Right renal cortex interstitium (tissue), 3 donors: Measurements from ENCODE around the gene DRG1. TPM values are rescaled to one million over a fixed set of nuclear protein-coding genes. Genes with fewer than 3 reads are reported as not detected.
"Not testable (repeated sequence)": the region's sequence is repeated elsewhere in the genome, so short reads cannot be mapped to it uniquely, and the experiment has no call there.

Experiments
- DNase-seq, 3 donors: peaks; one replicate each; pipeline ENCODE4 v3.0.0-alpha.2; 2013; ENCODE audit warnings: low read depth in 3 of 3, low spot score in 2 of 3
- polyA plus RNA-seq, 3 donors: library from polyadenylated mRNA; unstranded; fragments of 120-200 nt; gene quantifications; one replicate each; pipeline ENCODE4 v1.2.1, GENCODE V29; 2013; ENCODE audit not compliant: insufficient read length in 3 of 3

The DRG1 gene
- polyA plus RNA-seq, 3 donors: 88.0 to 94.8 (median 93.9) TPM

DNA sequence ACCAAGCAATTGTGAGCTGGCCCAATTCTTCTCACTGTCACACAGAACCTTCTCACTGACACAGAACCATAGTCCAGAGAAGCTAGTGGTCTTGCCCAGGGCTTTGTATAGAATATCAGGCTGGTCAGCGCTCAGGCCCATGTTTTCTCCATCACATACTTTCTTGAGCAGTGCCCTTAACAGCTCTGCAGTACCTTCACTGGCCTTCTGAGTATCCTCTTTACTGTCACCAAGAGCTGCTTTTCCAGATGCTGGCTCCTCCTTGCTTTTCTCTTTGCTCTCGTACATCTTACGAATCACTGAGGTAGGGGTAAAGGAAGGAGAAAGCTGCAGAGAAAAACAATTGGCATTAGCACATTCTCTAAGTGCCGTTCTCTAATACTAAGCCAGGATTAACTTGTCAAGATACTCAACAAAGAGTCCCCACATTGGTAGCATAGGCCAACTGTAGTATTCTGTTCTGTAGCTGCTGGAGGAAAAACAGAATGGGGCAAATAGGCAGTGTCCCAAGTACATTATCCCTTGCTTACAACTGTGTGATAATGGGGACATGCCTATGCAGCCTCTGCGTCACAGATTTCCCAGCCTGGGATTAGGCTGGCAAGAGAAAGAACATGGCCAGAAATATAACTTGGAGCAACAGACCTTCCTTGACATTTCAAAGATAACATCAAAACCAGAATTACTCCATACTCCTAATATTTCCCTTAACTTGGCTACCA lies 43.5 kb downstream of the DRG1 start:
- no peak for DNase-seq

DNA sequence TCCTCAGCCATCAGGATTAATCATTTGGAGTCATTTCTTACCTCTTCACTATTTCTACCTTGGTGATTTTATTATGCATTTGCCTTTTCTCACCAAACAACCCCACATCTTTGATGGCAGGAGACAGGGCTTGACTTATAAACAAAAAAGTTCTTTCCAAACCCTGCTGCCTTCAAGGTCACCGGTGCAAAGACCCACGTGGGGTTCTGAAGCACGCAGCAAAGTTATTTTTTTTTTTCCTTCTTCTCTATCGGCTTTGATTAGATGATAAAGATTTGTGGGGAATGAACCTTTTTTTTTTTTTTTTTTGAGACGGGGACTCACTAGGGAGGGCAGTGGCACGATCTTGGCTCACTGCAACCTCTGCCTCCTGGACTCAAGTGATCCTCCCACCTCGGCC lies 44.1 kb downstream of the DRG1 start:
- no peak for DNase-seq

DNA sequence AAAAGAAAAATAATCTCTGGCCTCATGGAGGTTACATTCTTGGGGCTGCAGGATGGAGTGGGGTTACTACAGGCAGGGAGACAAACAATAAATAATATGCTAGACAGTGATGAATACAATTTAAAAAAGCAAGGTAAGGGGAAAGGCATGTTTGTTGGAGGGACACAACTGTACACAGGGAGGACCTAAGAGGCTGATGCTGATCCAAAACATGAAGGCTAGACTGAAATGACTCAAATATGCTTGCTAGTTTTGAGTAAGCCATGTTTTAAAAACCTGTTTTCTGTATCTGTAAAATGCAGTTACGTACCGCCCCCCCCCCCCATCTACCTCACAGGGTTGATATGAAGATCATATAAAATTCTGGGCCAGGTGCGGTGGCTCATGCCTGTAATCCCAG lies 46.2 kb downstream of the DRG1 start:
- DNase-seq: no peak

DNA sequence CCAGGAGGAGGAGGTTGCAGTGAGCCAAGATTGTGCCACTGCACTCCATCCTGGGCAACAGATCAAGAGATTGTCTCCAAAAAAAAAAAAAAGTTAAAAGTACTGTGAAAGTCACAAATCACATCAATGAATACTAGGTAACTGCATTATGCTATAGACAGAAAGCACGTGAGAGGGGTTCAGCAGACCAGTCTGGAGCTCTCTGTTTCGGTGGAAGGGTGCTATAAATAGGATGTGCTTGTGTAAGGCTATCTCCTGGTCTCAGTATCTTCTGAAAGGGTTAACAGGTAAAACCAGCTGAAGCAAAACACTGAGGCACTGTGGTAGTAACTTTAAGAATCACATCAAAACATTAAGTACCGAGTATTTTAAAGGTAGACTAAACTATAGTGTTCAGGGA lies 46.8 kb downstream of the DRG1 start:
- no peak for DNase-seq

DNA sequence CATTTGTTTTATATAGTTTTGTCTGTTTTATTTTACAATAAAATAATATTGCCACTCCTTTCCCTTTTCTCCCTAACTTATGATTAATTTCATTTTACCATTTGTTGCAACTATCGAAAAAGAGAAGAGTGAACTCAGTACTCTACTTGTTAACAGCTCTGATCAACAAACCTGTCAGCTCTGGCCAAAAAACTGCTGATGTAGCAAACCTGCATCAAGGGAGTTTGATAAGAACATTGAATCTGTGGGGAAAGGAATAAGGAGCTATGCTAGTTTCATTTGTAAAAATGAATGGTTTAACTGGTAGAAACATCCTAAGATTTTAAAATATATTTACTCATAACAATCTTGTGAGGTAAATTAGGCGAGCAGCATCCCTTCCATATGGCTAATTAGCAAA lies 47.4 kb downstream of the DRG1 start:
- no peak for DNase-seq

DNA sequence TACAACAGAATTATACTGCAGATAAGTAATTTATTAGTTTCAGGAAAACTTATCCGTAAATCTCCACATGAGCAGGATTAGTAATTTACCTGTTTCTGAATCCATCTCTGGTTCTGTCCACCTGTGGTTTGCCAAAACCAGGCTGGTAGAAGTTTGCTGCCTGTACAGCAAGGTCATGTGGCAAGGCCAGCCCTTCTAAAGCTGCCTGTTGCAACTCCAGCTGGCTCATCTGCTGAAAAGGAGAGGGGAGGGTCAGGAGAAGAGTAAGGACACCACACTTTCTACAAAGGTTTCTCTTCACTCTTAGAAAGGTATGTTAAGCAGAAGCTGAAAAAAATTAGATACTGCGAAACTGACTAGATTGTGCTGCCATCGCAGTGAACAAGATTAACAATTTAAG lies 47.9 kb downstream of the DRG1 start:
- no peak for DNase-seq

DNA sequence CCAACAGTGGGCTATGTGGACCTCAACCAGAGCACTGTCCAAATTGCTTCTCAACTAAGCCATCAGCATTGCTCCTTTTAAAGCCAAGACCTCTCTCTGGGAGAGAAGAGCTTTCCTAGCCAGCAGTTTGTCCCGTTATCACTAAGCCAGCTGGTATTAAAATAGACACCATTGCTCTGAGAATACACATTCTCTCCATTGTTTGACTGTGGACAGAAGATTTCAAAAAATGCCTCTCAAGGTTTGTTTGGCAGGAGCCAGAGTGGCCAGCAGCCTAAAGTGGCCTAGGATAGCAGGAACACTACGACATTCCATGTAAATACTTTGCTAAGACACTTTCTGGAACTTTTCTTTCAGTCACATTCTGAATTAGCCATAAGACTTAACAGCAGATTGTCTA lies 49.0 kb downstream of the DRG1 start:
- no peak for DNase-seq

DNA sequence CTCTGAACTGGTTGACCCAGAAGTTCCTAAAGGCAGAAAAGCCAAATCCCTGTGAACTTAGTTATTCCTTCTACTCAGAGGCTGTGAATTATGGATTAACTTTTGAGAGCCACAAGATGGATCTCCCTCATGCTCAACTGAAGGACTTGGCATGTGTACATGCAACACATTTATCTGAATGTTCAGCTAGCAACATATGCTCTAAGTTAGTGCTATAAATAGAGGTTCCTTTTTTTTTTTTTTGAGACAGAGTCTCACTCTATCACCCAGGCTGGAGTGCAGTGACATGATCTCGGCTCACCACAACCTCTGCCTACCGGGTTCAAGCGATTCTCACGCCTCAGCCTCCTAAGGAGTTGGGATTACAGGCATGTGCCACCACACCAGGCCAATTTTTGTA lies 50.1 kb downstream of the DRG1 start:
- no peak for DNase-seq

DNA sequence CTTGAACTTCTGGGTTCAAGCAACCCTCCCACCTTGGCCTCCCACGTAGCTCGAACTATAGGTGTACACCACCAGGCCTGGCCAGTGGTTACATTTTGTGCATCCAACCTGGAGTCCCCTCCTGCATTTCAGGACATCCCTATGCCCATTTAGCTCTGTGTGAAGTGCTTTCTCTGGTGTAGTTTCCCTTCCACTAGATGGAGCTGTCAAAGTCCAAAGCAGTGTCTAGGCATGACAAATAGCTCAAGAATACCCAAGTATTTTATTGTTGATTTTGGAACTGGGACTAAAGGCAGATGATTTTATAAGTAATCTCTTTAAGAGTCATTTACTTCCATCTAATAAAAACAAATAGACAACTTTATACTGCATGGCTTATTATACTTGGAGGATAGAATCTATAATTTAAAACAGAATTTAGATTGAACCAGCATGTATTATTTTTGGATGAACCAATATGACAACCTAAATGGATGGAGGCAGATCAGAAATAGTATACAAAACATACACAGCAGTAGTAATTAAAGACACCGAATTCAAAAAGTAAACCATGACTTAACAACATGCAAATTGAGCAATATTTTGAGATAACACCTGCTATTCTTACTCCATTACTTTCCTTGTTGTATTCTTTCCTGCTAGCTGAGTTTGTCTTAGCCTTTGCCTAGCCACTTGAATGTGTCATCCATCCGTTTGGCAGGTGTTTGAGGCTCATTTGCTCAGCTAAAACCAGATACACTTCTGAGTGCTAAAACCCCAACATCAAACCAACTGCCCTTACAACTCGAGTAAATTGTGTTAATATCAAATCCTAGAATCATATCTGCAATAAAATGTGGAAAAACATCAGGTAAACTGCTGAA lies 52.5 kb downstream of the DRG1 start:
- DNase-seq: no peak

DNA sequence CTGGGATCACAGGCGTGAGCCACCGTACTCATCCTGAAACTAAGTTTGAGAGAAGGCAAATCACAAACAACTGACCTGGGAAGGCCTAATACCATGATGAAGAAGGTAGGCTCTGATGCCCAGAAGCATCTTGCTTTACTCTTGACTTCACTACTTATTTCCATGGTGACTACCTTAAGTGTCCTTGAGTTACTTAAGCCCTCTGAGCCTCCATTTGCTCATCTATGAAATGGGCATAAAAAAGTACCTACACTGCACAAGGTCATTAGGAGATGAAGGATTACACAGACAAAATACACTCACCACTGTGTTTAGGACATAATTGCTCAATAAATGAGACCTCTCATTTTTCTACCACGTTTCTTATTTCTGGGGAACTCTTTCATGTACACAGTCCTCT lies 62.3 kb downstream of the DRG1 start:
- DNase-seq: no peak

DNA sequence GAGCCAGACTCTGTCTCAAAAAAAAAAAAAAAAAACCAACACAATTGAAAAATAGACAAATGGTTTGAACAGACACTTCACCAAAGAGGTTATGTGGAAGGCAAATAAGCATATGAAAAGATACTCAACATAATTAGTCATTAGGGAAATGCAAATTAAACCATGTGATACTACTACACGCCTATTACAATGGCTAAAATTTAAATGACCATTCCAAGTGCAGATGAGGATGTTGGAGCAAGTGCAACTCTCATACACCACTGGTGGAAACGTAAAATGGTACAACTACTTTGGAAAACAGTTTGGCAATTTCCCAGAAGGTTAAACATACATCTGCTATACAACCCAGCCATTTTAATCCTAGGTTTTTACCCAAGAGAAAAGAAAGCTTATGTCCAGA lies 65.9 kb downstream of the DRG1 start:
- no peak for DNase-seq

DNA sequence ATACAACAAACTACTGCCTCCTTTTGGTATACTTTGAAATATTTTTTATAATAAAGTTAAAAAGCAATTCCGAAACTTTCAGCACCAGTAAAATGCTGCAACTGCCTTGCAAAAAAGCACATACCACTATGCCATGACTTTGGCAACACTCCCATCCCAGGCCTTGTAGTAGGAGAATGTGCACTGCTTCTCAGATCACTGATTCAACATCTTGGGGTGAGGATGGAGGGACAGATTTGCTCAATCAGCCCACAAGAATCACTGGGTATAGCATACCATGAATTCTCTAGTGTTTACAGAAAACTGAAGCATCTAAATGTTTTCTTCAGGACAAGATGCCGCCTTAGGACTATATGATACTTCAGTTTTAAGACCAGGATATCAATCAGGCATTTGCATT lies 75.3 kb downstream of the DRG1 start:
- no peak for DNase-seq

DNA sequence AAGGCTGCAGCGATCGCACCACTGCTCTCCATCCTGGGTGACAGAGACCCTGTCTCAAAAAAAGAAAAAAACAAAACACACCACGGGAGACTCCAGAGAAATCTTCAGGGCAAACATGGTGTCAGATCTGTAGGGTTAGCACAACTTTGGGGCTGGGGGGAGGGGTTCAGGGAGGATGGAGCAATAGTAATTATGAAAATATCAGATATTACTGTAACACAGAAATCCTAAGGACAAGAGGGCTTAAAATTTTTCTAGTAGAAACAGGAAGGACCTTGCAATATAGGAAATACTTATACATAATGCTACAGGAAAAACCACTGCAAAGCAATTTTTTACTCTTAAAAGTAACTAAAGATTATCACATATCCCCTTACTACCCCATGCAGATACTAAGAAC lies 76.4 kb downstream of the DRG1 start:
- no peak for DNase-seq

DNA sequence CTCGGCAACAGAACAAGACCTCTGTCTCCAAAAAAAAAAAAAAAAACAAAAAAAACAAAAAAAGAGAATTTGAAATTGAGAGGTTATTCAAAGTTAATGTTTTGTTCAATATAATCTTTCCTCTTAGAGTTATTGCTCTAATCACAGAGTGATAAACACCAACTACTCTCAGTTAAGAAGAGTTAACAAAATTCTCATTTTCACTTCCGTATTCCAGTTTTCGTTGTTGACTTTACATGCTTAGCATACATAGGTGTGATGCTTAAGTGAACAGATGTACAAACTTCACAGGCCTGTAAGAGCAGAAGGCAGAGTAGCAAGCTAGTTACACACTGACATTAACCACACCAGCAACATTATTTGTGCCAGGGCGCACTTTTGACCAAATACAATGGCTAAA lies 77.9 kb downstream of the DRG1 start:
- no peak for DNase-seq

DNA sequence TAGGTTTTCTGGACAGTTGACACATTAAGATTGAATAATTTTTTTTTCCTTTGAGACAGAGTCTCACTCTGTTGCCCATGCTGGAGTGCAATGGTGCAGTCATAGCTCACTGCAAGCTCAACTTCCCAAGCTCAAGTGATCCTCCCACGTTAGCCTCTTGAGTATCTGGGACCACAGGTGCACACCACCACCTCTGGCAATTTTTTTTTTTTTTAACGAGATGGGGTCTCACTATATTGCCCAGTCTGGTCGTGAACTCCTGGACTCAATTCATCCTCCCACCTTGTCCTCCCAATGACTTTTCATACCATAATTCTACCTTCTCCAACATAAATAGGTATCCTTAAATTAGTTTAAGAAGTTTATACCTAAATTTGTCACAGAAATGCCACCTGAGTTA lies 81.7 kb downstream of the DRG1 start:
- DNase-seq: no peak

DNA sequence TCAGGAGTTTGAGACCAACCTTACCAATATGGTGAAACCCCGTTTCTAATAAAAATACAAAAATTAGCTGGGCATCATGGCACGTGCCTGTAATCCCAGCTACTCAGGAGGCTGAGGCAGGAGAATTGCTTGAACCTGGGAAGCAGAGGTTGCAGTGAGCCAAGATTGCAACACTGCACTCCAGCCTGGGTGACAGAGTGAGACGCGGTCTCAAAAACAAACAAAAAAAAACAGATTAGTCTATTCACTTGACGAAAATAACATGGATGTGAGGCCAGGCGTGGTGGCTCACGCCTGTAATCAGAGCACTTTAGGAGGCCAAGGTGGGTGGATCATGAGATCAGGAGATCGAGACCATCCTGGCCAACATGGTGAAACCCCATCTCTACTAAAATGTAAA lies 83.1 kb downstream of the DRG1 start:
- DNase-seq: not testable (repeated sequence)

Other genes with a start within 250 kb of the DRG1 start
- 10 to 100 TPM; 51.6 to 54.4 (median 54.3) TPM for gene RNF185, start 239.4 kb upstream of the DRG1 start, polyA plus RNA-seq
- gene LIMK2, start 187.3 kb upstream of the DRG1 start, polyA plus RNA-seq: 10 to 100 TPM; 48.5 to 50.8 (median 49.4) TPM
- 10 to 100 TPM; 12.1 to 14.8 (median 12.9) TPM for gene PIK3IP1, start 107.1 kb upstream of the DRG1 start, polyA plus RNA-seq
- gene PATZ1, start 53.3 kb upstream of the DRG1 start, polyA plus RNA-seq: 10 to 100 TPM; 68.4 to 72.1 (median 72.0) TPM
- gene EIF4ENIF1, start 90.2 kb downstream of the DRG1 start, polyA plus RNA-seq: 10 to 100 TPM; 43.7 to 54.5 (median 50.1) TPM
- gene SFI1, start 96.9 kb downstream of the DRG1 start, polyA plus RNA-seq: 10 to 100 TPM; 20.5 to 22.4 (median 22.0) TPM